ENCODE data around the gene PC.

The PC gene

GRCh38 chr11:66858939-66859685, 99.1 kb downstream of the PC start:
- no peak overlapping the region for H3K27ac ChIP-seq
- DNase-seq (ENCODE audit: low read depth, low spot score), result no peak

DNA sequence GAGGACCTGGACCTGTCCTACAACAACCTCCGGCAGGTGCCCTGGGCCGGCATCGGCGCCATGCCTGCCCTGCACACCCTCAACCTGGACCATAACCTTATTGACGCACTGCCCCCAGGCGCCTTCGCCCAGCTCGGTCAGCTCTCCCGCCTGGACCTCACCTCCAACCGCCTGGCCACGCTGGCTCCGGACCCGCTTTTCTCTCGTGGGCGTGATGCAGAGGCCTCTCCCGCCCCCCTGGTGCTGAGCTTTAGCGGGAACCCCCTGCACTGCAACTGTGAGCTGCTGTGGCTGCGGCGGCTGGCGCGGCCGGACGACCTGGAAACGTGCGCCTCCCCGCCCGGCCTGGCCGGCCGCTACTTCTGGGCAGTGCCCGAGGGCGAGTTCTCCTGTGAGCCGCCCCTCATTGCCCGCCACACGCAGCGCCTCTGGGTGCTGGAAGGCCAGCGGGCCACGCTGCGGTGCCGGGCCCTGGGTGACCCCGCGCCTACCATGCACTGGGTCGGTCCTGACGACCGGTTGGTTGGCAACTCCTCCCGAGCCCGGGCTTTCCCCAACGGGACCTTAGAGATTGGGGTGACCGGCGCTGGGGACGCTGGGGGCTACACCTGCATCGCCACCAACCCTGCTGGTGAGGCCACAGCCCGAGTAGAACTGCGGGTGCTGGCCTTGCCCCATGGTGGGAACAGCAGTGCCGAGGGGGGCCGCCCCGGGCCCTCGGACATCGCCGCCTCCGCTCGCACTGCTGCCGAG, 99.8 kb downstream of the PC start:
- H3K27ac ChIP-seq, result no peak overlapping the region
- DNase-seq (ENCODE audit: low read depth, low spot score), result no peak

GRCh38 chr11:66857927-66858185, 100.3 kb downstream of the PC start:
- no peak for DNase-seq (ENCODE audit: low read depth, low spot score)
- no peak overlapping the region for H3K27ac ChIP-seq

DNA sequence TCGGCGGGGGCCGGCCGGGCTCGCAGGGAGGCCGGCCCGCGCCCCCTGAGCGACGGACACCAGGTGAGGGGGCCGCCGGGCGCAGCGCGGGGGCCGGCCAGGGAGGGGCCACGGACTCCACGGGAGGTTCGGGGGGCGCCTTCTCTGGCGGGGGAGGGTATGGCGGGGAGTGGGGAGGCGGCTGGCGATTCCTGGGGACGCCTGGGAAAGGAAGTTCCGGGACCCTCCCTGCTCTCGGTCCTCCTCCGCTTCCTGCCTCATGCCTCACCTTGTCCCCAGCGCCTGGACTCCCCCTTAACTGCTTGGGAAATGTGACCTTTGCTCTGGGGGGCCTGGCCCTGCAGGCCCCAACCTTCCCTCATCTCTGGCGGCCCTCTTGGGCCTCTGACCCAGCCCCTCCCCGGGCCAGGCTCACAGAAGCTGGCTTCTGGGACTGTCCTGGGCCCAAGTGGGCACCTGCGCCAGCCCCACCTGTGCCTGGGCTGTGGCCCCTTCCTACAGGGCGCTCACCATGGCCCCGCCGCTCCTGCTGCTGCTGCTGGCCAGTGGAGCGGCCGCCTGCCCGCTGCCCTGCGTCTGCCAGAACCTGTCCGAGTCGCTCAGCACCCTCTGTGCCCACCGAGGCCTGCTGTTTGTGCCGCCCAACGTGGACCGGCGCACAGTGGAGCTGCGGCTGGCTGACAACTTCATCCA, 100.8 kb downstream of the PC start:
- peak overlapping the region; percentile 67 for H3K27ac ChIP-seq
- no peak for DNase-seq (ENCODE audit: low read depth, low spot score)

DNA sequence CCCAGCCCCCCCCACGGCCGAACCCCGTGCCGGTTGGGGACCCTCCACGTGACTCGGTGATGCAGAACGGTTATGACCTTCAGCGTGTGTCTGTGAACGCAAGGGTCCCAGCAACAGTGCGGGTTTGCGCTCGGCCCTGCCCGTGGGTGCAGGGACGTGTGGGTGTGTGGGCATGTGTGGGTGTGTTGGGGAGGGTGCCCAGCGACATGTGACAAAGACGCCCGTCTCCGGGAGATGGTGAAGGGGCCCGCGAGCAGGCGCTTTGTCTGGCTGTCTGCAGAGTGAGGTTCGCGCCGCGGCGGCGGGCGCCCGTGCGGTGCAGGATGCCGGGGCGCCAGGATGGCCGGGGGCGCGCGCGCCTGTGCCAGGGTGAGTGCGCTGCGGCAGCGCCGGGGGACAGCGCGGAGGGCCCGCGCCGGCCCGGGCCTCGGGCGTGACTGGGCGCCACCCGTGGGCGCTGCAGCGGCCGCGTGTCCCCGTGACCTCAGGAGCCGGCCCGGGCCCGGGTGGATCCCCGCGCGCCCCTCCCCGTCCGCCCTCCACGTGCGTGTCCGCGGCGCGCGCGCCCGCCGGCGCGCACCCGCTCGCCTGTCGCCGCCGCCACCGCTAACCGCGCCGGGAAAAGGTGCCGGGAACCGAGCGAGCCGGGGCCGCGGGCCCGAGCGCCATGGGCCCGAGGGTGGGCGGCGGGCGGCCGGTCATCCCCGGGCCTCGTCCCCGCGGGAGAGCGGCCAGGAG, 101.5 kb downstream of the PC start, which contains the start of gene LRFN4:
LRFN4 (plus strand) TSS at position 569 of the 738 bp plus-strand sequence. CDS start 681 bp downstream, outside the sequence.
- no peak for DNase-seq (ENCODE audit: low read depth, low spot score)
- H3K27ac ChIP-seq, result peak within 1 kb of the TSS; percentile 67

GRCh38 chr11:66855574-66856495, 102.3 kb downstream of the PC start:
- no peak for DNase-seq (ENCODE audit: low read depth, low spot score)
- H3K27ac ChIP-seq, result peak overlapping the region; percentile 67

DNA sequence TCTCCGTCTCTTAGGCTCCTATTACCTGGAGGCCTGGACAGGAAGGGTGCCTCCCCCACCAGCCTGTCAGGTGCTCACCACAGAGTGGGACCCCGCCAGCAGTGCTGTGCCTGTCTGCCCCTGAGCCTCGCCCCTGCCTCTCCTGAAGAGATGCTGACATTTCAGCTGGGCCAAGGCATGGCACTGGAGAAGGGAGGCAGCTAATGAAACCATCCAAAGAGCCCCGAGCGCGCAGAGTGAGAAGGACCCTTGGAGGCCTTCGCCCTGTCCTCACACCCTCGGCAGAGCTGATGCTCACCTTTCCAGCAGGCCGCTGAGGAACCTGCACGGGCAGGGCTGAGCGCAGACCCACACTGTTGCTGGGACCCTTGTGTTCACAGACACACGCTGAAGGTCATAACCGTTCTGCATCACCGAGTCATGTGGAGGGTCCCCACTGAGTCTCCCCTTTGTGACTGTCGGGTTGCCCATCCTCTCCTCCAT, 103.4 kb downstream of the PC start:
- no peak for DNase-seq (ENCODE audit: low read depth, low spot score)
- H3K27ac ChIP-seq, result no peak overlapping the region

GRCh38 chr11:66854231-66854661, 103.9 kb downstream of the PC start:
- H3K27ac ChIP-seq, result no peak overlapping the region
- DNase-seq (ENCODE audit: low read depth, low spot score), result no peak

- DNase-seq (ENCODE audit: low read depth, low spot score), result no peak
- no peak overlapping the region for H3K27ac ChIP-seq
Observed at GRCh38 chr11:66853242-66854229, 104.6 kb downstream of the PC start.

DNA sequence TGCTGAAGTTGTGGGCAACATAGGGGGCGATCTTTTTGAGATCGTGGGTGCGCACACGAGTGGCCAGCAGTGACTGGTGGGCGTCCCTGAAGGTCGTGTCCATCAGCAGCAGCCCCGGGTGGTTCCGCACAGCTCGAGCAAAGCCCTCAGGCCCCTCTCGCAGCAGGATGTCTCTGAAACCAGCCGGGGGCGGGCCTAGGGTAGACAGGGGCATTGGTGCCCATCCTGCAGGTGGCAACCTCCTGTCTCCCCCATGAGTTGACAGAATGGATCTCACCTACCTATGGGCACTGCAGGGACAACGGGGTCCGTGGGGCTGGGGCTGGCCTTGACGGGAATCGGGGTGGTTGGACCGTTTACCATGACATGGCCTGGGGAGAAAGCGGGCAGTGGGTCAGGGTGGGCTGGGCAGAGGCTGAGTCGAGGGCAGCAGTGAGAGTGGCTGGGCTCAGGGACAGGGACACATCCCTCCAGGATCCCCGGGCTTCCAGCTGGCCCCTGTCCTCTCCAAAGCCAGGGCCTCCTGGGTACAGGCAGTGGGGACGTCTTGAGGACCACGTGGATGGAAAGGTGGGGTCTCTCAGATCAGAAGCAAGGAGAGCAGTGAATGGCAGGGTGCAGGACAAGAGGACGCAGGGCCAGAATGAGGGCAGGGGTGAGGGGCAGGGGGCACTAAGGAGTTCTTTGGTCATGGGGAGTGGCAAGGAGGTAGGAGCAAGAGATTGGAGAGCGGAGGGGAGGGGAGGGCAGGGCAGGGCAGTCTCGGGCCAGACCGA, 105.5 kb downstream of the PC start:
- no peak overlapping the region for H3K27ac ChIP-seq
- no peak for DNase-seq (ENCODE audit: low read depth, low spot score)

- no peak for DNase-seq (ENCODE audit: low read depth, low spot score)
- no peak overlapping the region for H3K27ac ChIP-seq
Observed at GRCh38 chr11:66851698-66852465, 106.3 kb downstream of the PC start.

GRCh38 chr11:66851239-66851596, 107.0 kb downstream of the PC start:
- no peak overlapping the region for H3K27ac ChIP-seq
- no peak for DNase-seq (ENCODE audit: low read depth, low spot score)

DNA sequence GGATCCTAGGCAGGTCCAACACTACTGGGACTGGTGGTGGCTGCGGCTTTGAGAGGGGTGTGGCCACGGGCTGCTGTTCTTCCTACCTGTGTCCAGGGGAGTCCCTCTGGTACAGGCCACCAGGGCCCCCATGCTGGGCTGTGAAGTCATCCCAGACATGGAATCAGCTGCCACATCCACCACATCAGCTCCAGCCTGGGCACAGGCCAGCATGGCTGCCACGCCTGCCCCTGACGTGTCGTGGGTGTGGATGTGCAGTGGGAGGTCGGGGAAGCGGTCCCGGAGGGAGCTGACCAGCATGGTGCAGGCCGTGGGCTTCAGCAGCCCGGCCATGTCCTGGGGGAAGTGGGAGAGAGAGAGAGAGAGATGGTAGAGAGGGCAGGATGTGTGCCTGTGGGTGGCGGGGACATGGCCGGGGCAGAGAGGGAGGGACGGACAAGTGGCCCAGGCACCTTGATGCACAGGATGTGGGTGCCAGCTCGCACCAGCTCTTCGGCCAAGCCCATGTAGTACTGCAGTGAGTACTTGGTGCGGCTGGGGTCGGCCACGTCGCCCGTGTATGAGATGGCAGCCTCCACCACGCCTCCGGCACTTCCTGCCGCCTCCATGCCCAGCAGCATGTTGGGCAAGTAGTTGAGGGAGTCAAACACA, 107.5 kb downstream of the PC start:
- no peak for DNase-seq (ENCODE audit: low read depth, low spot score)

DNA sequence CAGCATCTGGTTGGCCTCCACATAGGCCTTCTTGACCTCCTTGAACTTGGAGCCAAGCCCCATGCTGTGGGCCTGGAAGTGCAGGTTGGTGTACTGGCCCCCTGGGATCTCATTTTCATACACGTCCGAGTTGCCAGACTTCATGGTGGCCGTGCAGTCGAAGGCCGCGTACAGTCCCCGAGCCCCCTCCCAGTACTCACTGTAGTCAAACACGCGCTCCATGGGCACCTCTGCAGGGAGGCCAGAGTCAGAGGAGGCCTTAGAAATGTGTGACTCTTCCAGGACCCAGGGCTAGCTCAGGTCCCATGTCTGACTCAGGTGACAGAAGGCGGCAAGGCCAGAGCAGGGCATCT, 108.0 kb downstream of the PC start:
- no peak for DNase-seq (ENCODE audit: low read depth, low spot score)

More for the DNA sequence above, 107.5 kb downstream of the PC start:
- no peak overlapping the region for H3K27ac ChIP-seq

GRCh38 chr11:66849501-66850234, 108.5 kb downstream of the PC start:
- DNase-seq (ENCODE audit: low read depth, low spot score), result no peak
- H3K27ac ChIP-seq, result no peak overlapping the region

More for the DNA sequence above, 108.0 kb downstream of the PC start:
- H3K27ac ChIP-seq, result no peak overlapping the region
